ENCODE results near the gene TTC24.

GRCh38 chr1:156560585-156561163 lies 18.8 kb upstream of the TTC24 start:
- TF ChIP-seq, protein P1, sequence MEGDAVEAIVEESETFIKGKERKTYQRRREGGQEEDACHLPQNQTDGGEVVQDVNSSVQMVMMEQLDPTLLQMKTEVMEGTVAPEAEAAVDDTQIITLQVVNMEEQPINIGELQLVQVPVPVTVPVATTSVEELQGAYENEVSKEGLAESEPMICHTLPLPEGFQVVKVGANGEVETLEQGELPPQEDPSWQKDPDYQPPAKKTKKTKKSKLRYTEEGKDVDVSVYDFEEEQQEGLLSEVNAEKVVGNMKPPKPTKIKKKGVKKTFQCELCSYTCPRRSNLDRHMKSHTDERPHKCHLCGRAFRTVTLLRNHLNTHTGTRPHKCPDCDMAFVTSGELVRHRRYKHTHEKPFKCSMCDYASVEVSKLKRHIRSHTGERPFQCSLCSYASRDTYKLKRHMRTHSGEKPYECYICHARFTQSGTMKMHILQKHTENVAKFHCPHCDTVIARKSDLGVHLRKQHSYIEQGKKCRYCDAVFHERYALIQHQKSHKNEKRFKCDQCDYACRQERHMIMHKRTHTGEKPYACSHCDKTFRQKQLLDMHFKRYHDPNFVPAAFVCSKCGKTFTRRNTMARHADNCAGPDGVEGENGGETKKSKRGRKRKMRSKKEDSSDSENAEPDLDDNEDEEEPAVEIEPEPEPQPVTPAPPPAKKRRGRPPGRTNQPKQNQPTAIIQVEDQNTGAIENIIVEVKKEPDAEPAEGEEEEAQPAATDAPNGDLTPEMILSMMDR (conservative IDR thresholded peaks at IDR 0.05), result no peak
- peak; percentile 29; the same call in 1 of the 2 replicates for TF ChIP-seq ZFX (IDR thresholded peaks at IDR 0.05)
